Superior temporal gyrus (tissue), 1 donor: Measurements from ENCODE around the gene TCERG1L.

Experiments
- DNase-seq: peaks from one replicate; pipeline ENCODE4 v3.0.0-alpha.2; 2016; ENCODE audit errors: extremely low spot score

TCERG1L gene

GRCh38 chr10:131226446-131227162 is 84.9 kb downstream of the TCERG1L start:
- DNase-seq = no peak

GRCh38 chr10:131224106-131224505 is 87.4 kb downstream of the TCERG1L start:
- no peak for DNase-seq

DNA sequence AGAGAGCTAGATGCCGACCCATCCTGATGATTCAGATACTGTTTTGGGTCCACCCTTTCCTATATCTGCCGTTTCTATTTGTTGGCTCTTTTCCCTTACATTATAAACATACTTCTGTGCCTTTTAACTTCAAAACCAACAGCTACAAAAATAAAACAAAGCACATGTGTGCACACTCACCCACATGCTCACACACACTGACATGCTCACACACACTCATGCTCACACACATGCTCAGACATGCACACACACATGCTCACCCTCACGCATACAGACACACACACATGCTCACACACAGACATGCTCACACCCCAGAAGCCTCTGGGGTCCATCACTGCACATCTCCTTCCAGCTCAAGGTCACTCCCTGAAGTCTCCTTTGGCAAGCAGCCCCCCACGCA is 88.1 kb downstream of the TCERG1L start:
- no peak for DNase-seq

DNA sequence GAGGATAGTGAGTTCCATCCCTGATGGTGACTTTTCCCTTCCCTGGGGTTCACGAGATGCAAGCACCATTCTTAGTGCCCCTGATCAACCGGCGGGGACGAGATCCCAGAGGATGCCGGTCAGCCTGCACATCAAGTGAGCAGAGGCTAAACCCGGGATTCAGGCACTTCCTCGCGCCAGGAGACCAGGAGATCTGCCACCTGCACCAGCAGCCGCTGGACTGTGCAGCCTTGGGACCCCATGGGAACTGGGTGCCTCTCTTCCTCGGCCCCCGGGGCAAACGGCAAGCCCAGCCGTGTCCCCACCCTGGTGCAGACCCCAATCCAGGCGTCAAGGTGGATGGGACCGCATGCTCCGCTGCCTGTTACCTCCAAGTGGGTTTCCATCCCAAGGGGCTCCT is 88.5 kb downstream of the TCERG1L start:
- DNase-seq = no peak

GRCh38 chr10:131221632-131222277 is 89.8 kb downstream of the TCERG1L start:
- no peak for DNase-seq

GRCh38 chr10:131220601-131221171 is 90.8 kb downstream of the TCERG1L start:
- DNase-seq = no peak

DNA sequence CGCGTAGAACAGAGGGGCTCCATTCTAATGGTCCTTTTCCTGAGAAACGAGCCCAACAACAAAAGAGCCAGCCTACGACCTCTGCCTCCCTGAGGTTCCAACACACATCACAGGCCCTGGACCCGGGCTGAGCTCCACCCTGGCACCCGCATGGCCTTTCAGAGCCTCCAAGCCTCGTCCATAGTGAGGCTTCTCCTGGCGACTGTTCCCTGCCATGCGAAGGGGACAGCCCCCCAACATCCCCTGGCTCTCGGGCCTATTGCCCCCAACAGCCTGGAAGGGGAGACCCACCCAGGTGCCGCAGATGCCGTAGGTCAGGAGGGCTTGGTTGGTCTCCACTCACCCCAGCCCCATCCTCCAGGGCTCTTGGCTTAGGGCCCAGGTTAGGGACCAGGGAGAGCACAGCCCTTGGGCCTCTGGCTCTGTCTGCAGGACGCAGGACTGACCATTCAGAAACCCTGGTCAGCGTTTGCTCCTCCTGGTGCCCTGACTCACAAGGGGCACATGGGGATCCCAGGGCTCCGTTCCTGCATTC is 91.5 kb downstream of the TCERG1L start:
- no peak for DNase-seq

DNA sequence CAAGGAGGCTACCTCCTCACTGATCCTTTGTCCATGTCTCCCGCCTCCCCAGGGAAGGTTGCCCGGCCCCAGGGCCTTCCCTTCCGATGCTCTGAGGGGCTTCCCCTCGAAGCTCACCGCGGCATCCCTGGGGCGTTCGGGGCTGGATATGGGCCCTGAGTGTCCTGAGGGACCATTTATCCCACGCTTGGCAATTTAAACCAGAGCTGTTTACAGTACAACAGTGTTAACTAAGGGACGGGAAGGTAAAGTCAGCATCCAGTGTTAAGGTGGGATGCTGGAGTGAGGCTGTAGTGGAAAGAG is 92.0 kb downstream of the TCERG1L start:
- DNase-seq = no peak

- DNase-seq = no peak
These were observed 92.5 kb downstream of the TCERG1L start for GRCh38 chr10:131218811-131219583.

DNA sequence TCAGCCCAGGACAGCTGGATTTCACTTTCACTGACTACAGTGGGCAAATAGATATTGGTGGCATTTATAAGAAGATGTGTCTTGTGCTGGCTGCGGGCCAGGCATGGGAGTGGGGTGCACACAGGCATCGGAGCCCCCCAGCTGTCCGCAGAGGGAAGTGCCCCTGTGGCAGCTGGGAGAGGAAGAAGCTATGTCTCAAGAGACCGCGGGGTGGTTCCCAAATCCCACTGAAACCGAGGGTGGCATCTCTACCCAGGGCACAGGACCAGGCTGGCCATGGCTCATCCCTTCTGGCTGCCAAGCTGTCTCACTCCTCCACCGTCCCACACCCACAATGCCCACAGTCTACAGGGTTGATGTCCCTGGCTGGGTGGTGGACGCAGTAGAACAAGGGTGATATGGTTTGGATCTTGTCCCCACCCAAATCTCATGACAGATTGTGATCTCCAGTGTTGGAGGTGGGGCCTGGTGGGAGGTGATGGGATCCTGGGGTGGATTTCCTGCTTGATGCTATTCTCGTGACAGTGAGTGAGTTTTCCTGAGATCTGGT is 94.8 kb downstream of the TCERG1L start:
- DNase-seq = no peak

GRCh38 chr10:131215776-131216175 is 95.7 kb downstream of the TCERG1L start:
- no peak for DNase-seq

- DNase-seq = no peak
These were observed 96.8 kb downstream of the TCERG1L start for GRCh38 chr10:131214521-131215244.

GRCh38 chr10:131213741-131214505 is 97.6 kb downstream of the TCERG1L start:
- no peak for DNase-seq

DNA sequence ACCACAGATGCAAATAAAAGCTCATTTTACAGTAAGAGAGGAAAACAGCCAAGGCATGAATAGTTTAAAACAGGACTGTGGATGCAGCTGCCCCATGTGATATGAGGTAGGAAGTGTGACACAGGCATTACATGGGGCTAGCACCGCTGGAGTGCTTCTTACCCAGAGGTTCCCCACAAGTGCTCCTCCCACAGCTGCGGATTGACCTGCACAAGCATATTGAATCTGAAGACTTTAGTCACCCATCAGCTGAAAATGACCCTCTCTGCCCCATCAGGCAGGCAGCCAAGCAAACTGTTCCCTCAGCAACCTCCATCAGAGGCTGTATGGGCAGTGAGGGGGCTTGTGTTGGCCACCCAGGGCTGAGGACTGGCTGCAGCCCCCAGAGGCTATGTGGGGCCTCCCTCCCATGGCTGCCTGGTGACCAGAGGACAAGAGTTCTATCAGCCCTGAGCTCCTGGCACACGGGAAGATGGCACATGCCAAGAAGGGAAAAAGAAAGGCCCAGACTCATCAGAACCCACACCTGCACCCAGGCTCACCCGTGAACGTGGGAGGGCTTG is 98.7 kb downstream of the TCERG1L start:
- no peak for DNase-seq

- DNase-seq = no peak
These were observed 99.4 kb downstream of the TCERG1L start for GRCh38 chr10:131211965-131212619.

- DNase-seq = no peak
These were observed 100.0 kb downstream of the TCERG1L start for GRCh38 chr10:131211559-131211958.

GRCh38 chr10:131211146-131211545 is 100.4 kb downstream of the TCERG1L start:
- no peak for DNase-seq

DNA sequence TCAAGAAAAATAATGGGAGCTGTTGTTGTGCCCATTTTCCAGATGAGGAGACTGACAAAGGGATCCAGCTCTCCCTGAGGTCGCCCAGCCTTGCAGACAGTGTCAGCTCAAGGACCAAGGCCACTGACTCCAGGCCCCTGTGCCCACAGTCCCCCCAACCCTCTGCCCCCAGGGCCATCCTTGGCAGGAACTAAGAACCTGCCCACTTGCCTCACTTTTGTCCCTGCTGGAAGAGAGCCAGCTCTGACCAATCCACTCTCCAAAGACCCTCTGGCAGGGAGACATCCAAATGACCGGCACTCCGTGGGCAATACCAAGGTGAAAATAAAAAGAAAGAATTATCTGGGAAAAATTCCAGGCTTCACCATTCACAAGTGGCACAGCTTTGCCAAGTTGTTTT is 101.3 kb downstream of the TCERG1L start:
- DNase-seq = no peak

- no peak for DNase-seq
These were observed 103.7 kb downstream of the TCERG1L start for GRCh38 chr10:131207584-131208532.
